ENCODE measurements around the gene SUN3.

The SUN3 gene

GRCh38 chr7:48028938-48029337 is at the start of gene SUN3:
Gene SUN3, minus strand, starts transcription at chr7:48029107. Its CDS starts 169 bp downstream, at chr7:48028938.
- H3K4me1 ChIP-seq (ENCODE audit: control insufficient read depth, insufficient read depth, low read length) = no peaks in the 10 kb centered on the region
- no peak within 1 kb of the TSS for H3K4me3 ChIP-seq (ENCODE audit: low read length)
- no peak within 1 kb of the TSS for H3K9ac ChIP-seq (ENCODE audit: low read length)
- H3K27me3 ChIP-seq (ENCODE audit: control insufficient read depth, insufficient read depth, low read length) = no peaks in the 10 kb centered on the region
- no peaks in the 10 kb centered on the region for H3K9me3 ChIP-seq (ENCODE audit: control insufficient read depth, low read length)
- no peaks in the 10 kb centered on the region for H3K36me3 ChIP-seq (ENCODE audit: control insufficient read depth, insufficient read depth, low read length)

- no peaks in the 10 kb centered on the region for H3K36me3 ChIP-seq (ENCODE audit: control insufficient read depth, insufficient read depth, low read length)
Observed at GRCh38 chr7:48078470-48078869, 49.6 kb upstream of the SUN3 start.

GRCh38 chr7:48077423-48077822 is 48.5 kb upstream of the SUN3 start:
- Histone ChIP-seq H3K4me3 (ENCODE audit: low read length) (no peak overlapping the region), H3K9me3 (ENCODE audit: control insufficient read depth, low read length) (no peaks in the 10 kb centered on the region), H3K9ac (ENCODE audit: low read length) (no peak overlapping the region), H3K4me1 (ENCODE audit: control insufficient read depth, insufficient read depth, low read length) (peaks cover 4% of the 10 kb centered on the region), H3K27me3 (ENCODE audit: control insufficient read depth, insufficient read depth, low read length) (no peaks in the 10 kb centered on the region), H3K36me3 (ENCODE audit: control insufficient read depth, insufficient read depth, low read length) (no peaks in the 10 kb centered on the region)

More at GRCh38 chr7:48078470-48078869, 49.6 kb upstream of the SUN3 start:
- Histone ChIP-seq H3K9me3 (ENCODE audit: control insufficient read depth, low read length) (no peaks in the 10 kb centered on the region), H3K4me3 (ENCODE audit: low read length) (no peak overlapping the region), H3K27me3 (ENCODE audit: control insufficient read depth, insufficient read depth, low read length) (no peaks in the 10 kb centered on the region), H3K9ac (ENCODE audit: low read length) (no peak overlapping the region), H3K4me1 (ENCODE audit: control insufficient read depth, insufficient read depth, low read length) (peaks cover 14% of the 10 kb centered on the region)

GRCh38 chr7:48074204-48074654 is 45.3 kb upstream of the SUN3 start:
- Histone ChIP-seq H3K27me3 (ENCODE audit: control insufficient read depth, insufficient read depth, low read length) (no peaks in the 10 kb centered on the region), H3K36me3 (ENCODE audit: control insufficient read depth, insufficient read depth, low read length) (no peaks in the 10 kb centered on the region), H3K9me3 (ENCODE audit: control insufficient read depth, low read length) (no peaks in the 10 kb centered on the region), H3K9ac (ENCODE audit: low read length) (no peak overlapping the region), H3K4me3 (ENCODE audit: low read length) (no peak overlapping the region), H3K4me1 (ENCODE audit: control insufficient read depth, insufficient read depth, low read length) (no peaks in the 10 kb centered on the region)

- Histone ChIP-seq H3K4me3 (ENCODE audit: low read length) (no peak overlapping the region), H3K27me3 (ENCODE audit: control insufficient read depth, insufficient read depth, low read length) (no peaks in the 10 kb centered on the region), H3K9ac (ENCODE audit: low read length) (no peak overlapping the region), H3K9me3 (ENCODE audit: control insufficient read depth, low read length) (no peaks in the 10 kb centered on the region), H3K4me1 (ENCODE audit: control insufficient read depth, insufficient read depth, low read length) (no peaks in the 10 kb centered on the region), H3K36me3 (ENCODE audit: control insufficient read depth, insufficient read depth, low read length) (no peaks in the 10 kb centered on the region)
Observed at GRCh38 chr7:48067475-48067874, 38.6 kb upstream of the SUN3 start.

- Histone ChIP-seq H3K27me3 (ENCODE audit: control insufficient read depth, insufficient read depth, low read length) (no peaks in the 10 kb centered on the region), H3K4me1 (ENCODE audit: control insufficient read depth, insufficient read depth, low read length) (no peaks in the 10 kb centered on the region), H3K9ac (ENCODE audit: low read length) (no peak overlapping the region)
Observed at GRCh38 chr7:48063985-48064384, 35.1 kb upstream of the SUN3 start.

GRCh38 chr7:48059706-48060105 is 30.8 kb upstream of the SUN3 start:
- Histone ChIP-seq H3K9me3 (ENCODE audit: control insufficient read depth, low read length) (no peaks in the 10 kb centered on the region), H3K27me3 (ENCODE audit: control insufficient read depth, insufficient read depth, low read length) (no peaks in the 10 kb centered on the region), H3K9ac (ENCODE audit: low read length) (no peak overlapping the region), H3K4me3 (ENCODE audit: low read length) (no peak overlapping the region), H3K36me3 (ENCODE audit: control insufficient read depth, insufficient read depth, low read length) (no peaks in the 10 kb centered on the region), H3K4me1 (ENCODE audit: control insufficient read depth, insufficient read depth, low read length) (no peaks in the 10 kb centered on the region)

More at GRCh38 chr7:48063985-48064384, 35.1 kb upstream of the SUN3 start:
- H3K9me3 ChIP-seq (ENCODE audit: control insufficient read depth, low read length) = no peaks in the 10 kb centered on the region
- no peak overlapping the region for H3K4me3 ChIP-seq (ENCODE audit: low read length)
- no peaks in the 10 kb centered on the region for H3K36me3 ChIP-seq (ENCODE audit: control insufficient read depth, insufficient read depth, low read length)

- no peak overlapping the region for H3K9ac ChIP-seq (ENCODE audit: low read length)
- no peaks in the 10 kb centered on the region for H3K4me1 ChIP-seq (ENCODE audit: control insufficient read depth, insufficient read depth, low read length)
- H3K36me3 ChIP-seq (ENCODE audit: control insufficient read depth, insufficient read depth, low read length) = no peaks in the 10 kb centered on the region
- no peak overlapping the region for H3K4me3 ChIP-seq (ENCODE audit: low read length)
- no peaks in the 10 kb centered on the region for H3K27me3 ChIP-seq (ENCODE audit: control insufficient read depth, insufficient read depth, low read length)
- H3K9me3 ChIP-seq (ENCODE audit: control insufficient read depth, low read length) = no peaks in the 10 kb centered on the region
Observed at GRCh38 chr7:48058990-48059389, 30.1 kb upstream of the SUN3 start.

- H3K36me3 ChIP-seq (ENCODE audit: control insufficient read depth, insufficient read depth, low read length) = no peaks in the 10 kb centered on the region
- no peak overlapping the region for H3K4me3 ChIP-seq (ENCODE audit: low read length)
- no peaks in the 10 kb centered on the region for H3K27me3 ChIP-seq (ENCODE audit: control insufficient read depth, insufficient read depth, low read length)
- H3K4me1 ChIP-seq (ENCODE audit: control insufficient read depth, insufficient read depth, low read length) = no peaks in the 10 kb centered on the region
- no peaks in the 10 kb centered on the region for H3K9me3 ChIP-seq (ENCODE audit: control insufficient read depth, low read length)
- H3K9ac ChIP-seq (ENCODE audit: low read length) = no peak overlapping the region
Observed at GRCh38 chr7:48053736-48054135, 24.8 kb upstream of the SUN3 start.

GRCh38 chr7:48052748-48053147 is 23.8 kb upstream of the SUN3 start:
- H3K4me1 ChIP-seq (ENCODE audit: control insufficient read depth, insufficient read depth, low read length) = no peaks in the 10 kb centered on the region
- no peak overlapping the region for H3K4me3 ChIP-seq (ENCODE audit: low read length)
- no peak overlapping the region for H3K9ac ChIP-seq (ENCODE audit: low read length)
- H3K9me3 ChIP-seq (ENCODE audit: control insufficient read depth, low read length) = no peaks in the 10 kb centered on the region
- no peaks in the 10 kb centered on the region for H3K36me3 ChIP-seq (ENCODE audit: control insufficient read depth, insufficient read depth, low read length)
- peaks cover 4% of the 10 kb centered on the region for H3K27me3 ChIP-seq (ENCODE audit: control insufficient read depth, insufficient read depth, low read length)

GRCh38 chr7:48049850-48050249 is 20.9 kb upstream of the SUN3 start:
- Histone ChIP-seq H3K9me3 (ENCODE audit: control insufficient read depth, low read length) (no peaks in the 10 kb centered on the region), H3K4me3 (ENCODE audit: low read length) (no peak overlapping the region), H3K36me3 (ENCODE audit: control insufficient read depth, insufficient read depth, low read length) (no peaks in the 10 kb centered on the region), H3K9ac (ENCODE audit: low read length) (no peak overlapping the region), H3K27me3 (ENCODE audit: control insufficient read depth, insufficient read depth, low read length) (peaks cover 8% of the 10 kb centered on the region), H3K4me1 (ENCODE audit: control insufficient read depth, insufficient read depth, low read length) (no peaks in the 10 kb centered on the region)

- no peaks in the 10 kb centered on the region for H3K9me3 ChIP-seq (ENCODE audit: control insufficient read depth, low read length)
- H3K27me3 ChIP-seq (ENCODE audit: control insufficient read depth, insufficient read depth, low read length) = peaks cover 8% of the 10 kb centered on the region
- H3K9ac ChIP-seq (ENCODE audit: low read length) = no peak overlapping the region
- no peaks in the 10 kb centered on the region for H3K36me3 ChIP-seq (ENCODE audit: control insufficient read depth, insufficient read depth, low read length)
- no peaks in the 10 kb centered on the region for H3K4me1 ChIP-seq (ENCODE audit: control insufficient read depth, insufficient read depth, low read length)
- no peak overlapping the region for H3K4me3 ChIP-seq (ENCODE audit: low read length)
Observed at GRCh38 chr7:48048113-48048512, 19.2 kb upstream of the SUN3 start.

GRCh38 chr7:48046458-48046857 is 17.6 kb upstream of the SUN3 start:
- H3K9ac ChIP-seq (ENCODE audit: low read length) = no peak overlapping the region
- H3K4me1 ChIP-seq (ENCODE audit: control insufficient read depth, insufficient read depth, low read length) = no peaks in the 10 kb centered on the region
- no peak overlapping the region for H3K4me3 ChIP-seq (ENCODE audit: low read length)
- H3K27me3 ChIP-seq (ENCODE audit: control insufficient read depth, insufficient read depth, low read length) = peaks cover 8% of the 10 kb centered on the region
- H3K9me3 ChIP-seq (ENCODE audit: control insufficient read depth, low read length) = no peaks in the 10 kb centered on the region
- no peaks in the 10 kb centered on the region for H3K36me3 ChIP-seq (ENCODE audit: control insufficient read depth, insufficient read depth, low read length)
